HG03139 (cell line): ENCODE measurements around the gene PRPF39.
A peak's percentile ranks its signal among the peaks of the same experiment; 100 is the strongest.
"Not testable (repeated sequence)": the region's sequence is repeated elsewhere in the genome, so short reads cannot be mapped to it uniquely, and the experiment has no call there.

ENCODE experiments used
- ATAC-seq: cut with Tn5 transposase; IDR thresholded peaks from one replicate; pipeline ENCODE4 v1.9.1; 2021; ENCODE audit not compliant: unreplicated experiment

The PRPF39 gene

GRCh38 chr14:45135156-45135555 lies 51.2 kb downstream of the PRPF39 start:
- no peak for ATAC-seq

- peak; percentile 31 for ATAC-seq
Measured at GRCh38 chr14:45135659-45136395, 51.9 kb downstream of the PRPF39 start, which contains the start of gene FANCM. FANCM (plus strand) TSS chr14:45135930; CDS start chr14:45136032, 102 bp downstream.

- ATAC-seq = no peak
Measured at GRCh38 chr14:45136399-45136798, 52.5 kb downstream of the PRPF39 start.

GRCh38 chr14:45140661-45141187 lies 56.8 kb downstream of the PRPF39 start:
- no peak for ATAC-seq

- not testable (repeated sequence) for ATAC-seq
Measured at GRCh38 chr14:45142083-45142482, 58.2 kb downstream of the PRPF39 start.

GRCh38 chr14:45144658-45145057 lies 60.7 kb downstream of the PRPF39 start:
- no peak for ATAC-seq

GRCh38 chr14:45145214-45145613 lies 61.3 kb downstream of the PRPF39 start:
- no peak for ATAC-seq

- ATAC-seq = no peak
Measured at GRCh38 chr14:45149602-45150001, 65.7 kb downstream of the PRPF39 start.

GRCh38 chr14:45150386-45150890 lies 66.5 kb downstream of the PRPF39 start:
- ATAC-seq = no peak

- no peak for ATAC-seq
Measured at GRCh38 chr14:45156067-45156466, 72.2 kb downstream of the PRPF39 start.
